GM21447 (cell line): ENCODE data around the gene LOXL3.
A peak's percentile ranks its signal among the peaks of the same experiment; 100 is the strongest.
"Not testable (repeated sequence)": the region's sequence is repeated elsewhere in the genome, so short reads cannot be mapped to it uniquely, and the experiment has no call there.

Source experiments
- ATAC-seq: cut with Tn5 transposase; IDR thresholded peaks from one replicate; pipeline ENCODE4 v1.9.1; 2021; ENCODE audit not compliant: unreplicated experiment

LOXL3 gene

DNA sequence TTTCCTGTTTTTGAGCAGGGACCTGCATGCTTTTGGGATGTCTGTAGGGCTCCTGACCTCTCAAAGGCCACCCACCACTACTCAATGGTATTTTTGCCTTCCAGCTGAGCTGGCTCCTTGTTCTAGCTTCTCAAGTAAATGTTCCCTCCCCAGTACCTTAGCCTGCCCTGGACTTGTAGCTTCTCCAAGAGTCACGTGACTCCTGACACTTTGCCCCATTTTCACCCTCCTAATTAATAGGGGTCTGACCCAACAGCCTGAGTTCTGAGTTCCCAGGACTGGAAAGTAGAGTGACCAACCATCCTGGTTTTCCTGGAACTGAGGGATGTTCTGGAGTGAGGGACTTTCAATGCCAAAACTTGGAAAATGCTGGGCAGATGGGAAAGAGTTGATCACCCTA lies 58.3 kb downstream of the LOXL3 start:
- ATAC-seq: no peak

DNA sequence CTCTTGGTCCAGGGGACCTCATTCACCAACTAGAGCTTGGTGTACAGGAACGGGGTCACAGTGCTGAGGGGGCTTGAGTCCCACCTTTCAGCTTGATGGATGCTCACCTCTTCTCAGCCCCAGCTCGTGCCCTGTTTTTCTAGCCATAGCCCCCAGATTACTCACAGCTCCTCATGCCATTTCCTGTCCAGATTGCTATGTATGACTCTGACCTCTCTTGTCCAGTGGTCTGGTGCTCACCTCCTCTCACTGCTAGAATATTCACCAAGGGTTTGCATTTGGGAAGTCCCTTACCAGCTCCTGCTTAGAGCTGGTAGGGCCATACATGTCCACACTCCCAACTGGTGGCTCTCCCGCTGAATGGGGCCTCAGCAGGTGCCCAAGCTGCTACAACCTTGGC lies 60.2 kb downstream of the LOXL3 start:
- ATAC-seq: no peak

- ATAC-seq: no peak
These were observed 61.8 kb downstream of the LOXL3 start for GRCh38 chr2:74491648-74492544.

DNA sequence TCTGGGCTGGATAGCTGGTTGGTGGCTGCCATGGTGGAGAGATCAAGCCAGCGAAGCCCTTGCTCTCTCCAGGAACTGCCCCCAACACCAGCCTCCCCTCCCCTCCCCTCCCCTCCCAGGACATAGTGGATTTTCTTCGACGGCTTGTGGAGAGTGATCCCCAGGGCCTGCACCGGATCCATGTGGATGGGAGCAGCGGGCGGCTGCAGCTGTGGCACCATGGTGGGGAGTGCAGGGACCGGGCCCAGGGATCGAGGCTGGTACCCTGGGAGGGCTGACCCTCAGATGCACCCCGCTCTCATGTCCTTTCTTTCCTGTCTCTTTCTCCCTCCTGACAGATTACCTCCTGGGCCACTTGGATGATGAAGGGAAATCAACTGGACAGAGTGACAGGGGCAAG lies 63.8 kb downstream of the LOXL3 start:
- ATAC-seq: no peak

GRCh38 chr2:74488643-74489481 lies 64.9 kb downstream of the LOXL3 start:
- ATAC-seq: no peak

DNA sequence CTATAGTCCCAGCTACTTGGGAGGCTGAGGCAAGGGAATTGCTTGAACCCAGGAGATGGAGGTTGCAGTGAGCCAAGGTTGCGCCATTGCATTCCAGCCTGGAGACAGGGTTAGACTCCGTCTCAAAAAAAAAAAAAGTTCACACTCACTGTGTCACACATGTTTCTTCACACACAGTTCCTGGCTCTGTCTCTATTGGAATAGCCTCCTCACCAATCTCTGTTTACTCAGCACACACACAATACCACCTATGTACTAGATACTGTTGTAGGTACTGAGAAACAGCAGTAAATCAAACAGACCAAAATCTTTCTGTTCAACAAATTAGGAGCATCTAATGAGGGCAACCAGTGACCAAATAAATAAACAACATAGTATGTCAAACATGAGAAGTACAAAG lies 67.6 kb downstream of the LOXL3 start:
- ATAC-seq: no peak

DNA sequence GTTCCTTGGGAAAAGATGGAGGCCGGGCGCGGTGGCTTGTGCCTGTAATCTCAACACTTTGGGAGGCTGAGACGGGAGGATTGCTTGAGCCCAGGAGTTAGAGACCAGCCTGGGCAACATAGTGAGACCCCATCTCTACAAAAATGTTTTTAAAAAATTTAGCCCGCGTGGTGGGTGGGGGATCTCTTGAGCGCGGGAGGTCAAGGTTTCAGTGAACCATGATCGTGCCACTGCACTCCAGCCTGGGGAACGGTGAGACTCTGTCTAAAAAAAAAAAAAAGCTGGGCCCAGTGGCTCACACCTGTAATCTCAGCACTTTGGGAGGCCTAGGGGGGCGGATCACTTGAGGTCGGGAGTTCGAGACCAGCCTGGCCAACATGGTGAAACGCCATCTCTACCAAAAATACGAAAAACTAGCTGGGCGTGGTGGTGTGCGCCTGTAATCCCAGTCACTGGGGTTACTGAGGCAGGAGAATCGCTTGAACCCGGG lies 70.0 kb downstream of the LOXL3 start:
- not testable (repeated sequence) for ATAC-seq

GRCh38 chr2:74482801-74483674 lies 70.7 kb downstream of the LOXL3 start, which contains the start of the genes CCDC142 and TTC31:
Gene CCDC142, minus strand, starts transcription at chr2:74482998. Its CDS starts 161 bp downstream, at chr2:74482837.
Gene TTC31, plus strand, starts transcription at chr2:74483081. Its CDS starts 15 bp downstream, at chr2:74483096.
- ATAC-seq: peak; percentile 94
